ENCODE data around the gene SPECC1L. TPM values are rescaled to one million over a fixed set of nuclear protein-coding genes. Genes with fewer than 3 reads are reported as not detected.

SPECC1L gene
- total and polyA plus RNA-seq, 2 of the 8 experiments (the other 6 are each of a cell fraction or from before 2014, with no cell fraction given) = 15.7 to 61.6 TPM

DNA sequence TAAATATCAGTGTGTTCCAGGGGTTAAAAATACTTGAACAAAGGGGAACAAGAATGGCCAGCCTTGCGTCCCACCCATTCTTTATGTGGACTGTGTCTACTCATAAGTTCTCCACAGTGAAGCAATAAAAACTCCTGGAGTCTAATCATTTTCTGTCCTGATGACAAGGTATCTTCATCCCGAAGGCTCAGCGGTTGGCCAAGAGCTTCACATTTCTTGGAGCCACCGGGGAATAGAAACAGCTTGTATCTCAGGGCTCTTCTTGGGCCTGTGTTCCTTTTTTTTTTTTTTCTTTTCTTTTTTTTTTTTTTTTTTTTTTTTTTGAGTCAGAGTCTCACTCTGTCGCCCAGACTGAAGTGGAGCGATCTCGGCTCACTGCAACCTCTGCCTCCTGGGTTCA, 119.9 kb downstream of the SPECC1L start:
- DNase-seq (ENCODE audit: low read depth in 1 of 2, low spot score in 2 of 2) = no peak
- ChIA-PET POLR2A (ENCODE audit: partially characterized antibody) (no interaction called here), CTCF (ENCODE audit: partially characterized antibody) (interaction anchor here (0.6 to 2.9 kb wide), 5 partner anchors 17 to 133 kb away, joined by 3 to 9 read pairs (median 4); no protein-coding TSS in a partner anchor)
- Histone ChIP-seq H3K27ac (ENCODE audit: low read depth, low read length) (no peak overlapping the region), H3K14ac (ENCODE audit: insufficient read length) (no peak overlapping the region), H2AFZ (ENCODE audit: low read length) (no peak overlapping the region), H3K56ac (replicated peaks; ENCODE audit: insufficient read length, low read depth, low read length) (no peak overlapping the region), H3K36me3 (ENCODE audit: control insufficient read depth in 2 of 4, insufficient read depth in 4 of 4, low read length in 3 of 4) (no peaks in the 10 kb centered on the region), H3K4me1 (replicated peaks in 1 of 4; ENCODE audit: control insufficient read depth in 3 of 4, insufficient read depth in 4 of 4, low read length in 3 of 4) (no peaks in the 10 kb centered on the region), H2BK15ac (ENCODE audit: low read length) (no peak overlapping the region), H3K4ac (replicated peaks; ENCODE audit: insufficient read length, low read depth, low read length) (no peak overlapping the region), H2BK5ac (ENCODE audit: low read depth, low read length) (no peak overlapping the region), H3K27me3 (replicated peaks in 1 of 4; ENCODE audit: control insufficient read depth in 3 of 4, extremely low read depth in 1 of 4, insufficient read depth in 3 of 4, low read length in 3 of 4) (no peaks in the 10 kb centered on the region), H2BK12ac (ENCODE audit: low read depth, low read length) (no peak overlapping the region), H4K20me1 (replicated peaks in 1 of 2; ENCODE audit: control insufficient read depth in 1 of 2, insufficient read depth in 2 of 2, low read length in 2 of 2) (no peaks in the 10 kb centered on the region), H4K5ac (ENCODE audit: insufficient read length, low read depth, low read length) (no peak overlapping the region), H3K79me1 (ENCODE audit: low read depth, low read length) (no peaks in the 10 kb centered on the region), H2AK5ac (ENCODE audit: low read depth, low read length) (no peak overlapping the region), H3K23me2 (ENCODE audit: low read depth, low read length) (no peaks in the 10 kb centered on the region), H3K4me3 (ENCODE audit: extremely low read depth in 1 of 4, insufficient read depth in 2 of 4, low read depth in 3 of 4, low read length in 4 of 4) (no peak overlapping the region), H3K9ac (replicated peaks in 1 of 4; ENCODE audit: extremely low read depth in 1 of 4, low read depth in 3 of 4, low read length in 3 of 4) (no peak overlapping the region), H3K9me3 (ENCODE audit: insufficient read depth in 2 of 2, low read depth in 1 of 2, low read length in 1 of 2) (no peaks in the 10 kb centered on the region), H4K8ac (ENCODE audit: extremely low read depth, insufficient read depth, low read length) (no peak overlapping the region), H3K18ac (ENCODE audit: extremely low read depth, low read length) (no peak overlapping the region), H3K4me2 (ENCODE audit: insufficient read depth in 1 of 2, low read depth in 2 of 2, low read length in 2 of 2) (no peak overlapping the region), H3K79me2 (ENCODE audit: control insufficient read depth in 1 of 2, insufficient read depth in 2 of 2, low read length in 2 of 2) (no peaks in the 10 kb centered on the region), H3K23ac (ENCODE audit: insufficient read length) (no peak overlapping the region), H2BK120ac (replicated peaks; ENCODE audit: low read depth, low read length) (no peak overlapping the region), H4K91ac (replicated peaks; ENCODE audit: insufficient read length, low read length) (no peak overlapping the region), H2BK20ac (ENCODE audit: low read length) (no peak overlapping the region)
- no peak for FAIRE-seq
- WGBS, 2 experiments (ENCODE audit: extremely low coverage in 1 of 2, insufficient coverage in 1 of 2, insufficient read length in 1 of 2, insufficient replicate concordance in 2 of 2, low coverage in 1 of 2, low lambda C conversion rate in 2 of 2, missing lambda C conversion rate in 1 of 2) = 92% methylated on average over 4 of the region's 7 CpGs; no CpG with 5 or more reads in 1 of the 2 experiments
- TF ChIP-seq CEBPB (IDR thresholded peaks at IDR 0.05; ENCODE audit: low read depth, low read length) = no peak
- no peak for TF ChIP-seq SIN3A (conservative IDR thresholded peaks at IDR 0.05 in 1 of 2, IDR thresholded peaks at IDR 0.05 in 1 of 2; ENCODE audit: low read depth in 1 of 2, low read length in 2 of 2)
- TF ChIP-seq KDM5A (IDR thresholded peaks at IDR 0.05; ENCODE audit: low read length) = no peak
- TF ChIP-seq TAF7 (optimal IDR thresholded peaks at IDR 0.05; ENCODE audit: borderline replicate concordance, low read depth, low read length) = no peak
- no peak for TF ChIP-seq RAD21 (IDR thresholded peaks at IDR 0.05 in 1 of 2, conservative IDR thresholded peaks at IDR 0.05 in 1 of 2; ENCODE audit: low read depth in 2 of 2, low read length in 2 of 2)
- TF ChIP-seq ASH2L (IDR thresholded peaks at IDR 0.05; ENCODE audit: low read length) = no peak
- TF ChIP-seq, protein P1, sequence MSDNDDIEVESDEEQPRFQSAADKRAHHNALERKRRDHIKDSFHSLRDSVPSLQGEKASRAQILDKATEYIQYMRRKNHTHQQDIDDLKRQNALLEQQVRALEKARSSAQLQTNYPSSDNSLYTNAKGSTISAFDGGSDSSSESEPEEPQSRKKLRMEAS (IDR thresholded peaks at IDR 0.05) = no peak
- no peak for TF ChIP-seq TAF1 (IDR thresholded peaks at IDR 0.05; ENCODE audit: low read depth, low read length)
- no peak for TF ChIP-seq SIX5 (IDR thresholded peaks at IDR 0.05; ENCODE audit: low read depth, low read length)
- no peak for TF ChIP-seq GTF2F1 (IDR thresholded peaks at IDR 0.05; ENCODE audit: borderline replicate concordance, low read depth, low read length)
- no peak for TF ChIP-seq PHF8 (conservative IDR thresholded peaks at IDR 0.05; ENCODE audit: low read depth, low read length)
- TF ChIP-seq, protein P2, sequence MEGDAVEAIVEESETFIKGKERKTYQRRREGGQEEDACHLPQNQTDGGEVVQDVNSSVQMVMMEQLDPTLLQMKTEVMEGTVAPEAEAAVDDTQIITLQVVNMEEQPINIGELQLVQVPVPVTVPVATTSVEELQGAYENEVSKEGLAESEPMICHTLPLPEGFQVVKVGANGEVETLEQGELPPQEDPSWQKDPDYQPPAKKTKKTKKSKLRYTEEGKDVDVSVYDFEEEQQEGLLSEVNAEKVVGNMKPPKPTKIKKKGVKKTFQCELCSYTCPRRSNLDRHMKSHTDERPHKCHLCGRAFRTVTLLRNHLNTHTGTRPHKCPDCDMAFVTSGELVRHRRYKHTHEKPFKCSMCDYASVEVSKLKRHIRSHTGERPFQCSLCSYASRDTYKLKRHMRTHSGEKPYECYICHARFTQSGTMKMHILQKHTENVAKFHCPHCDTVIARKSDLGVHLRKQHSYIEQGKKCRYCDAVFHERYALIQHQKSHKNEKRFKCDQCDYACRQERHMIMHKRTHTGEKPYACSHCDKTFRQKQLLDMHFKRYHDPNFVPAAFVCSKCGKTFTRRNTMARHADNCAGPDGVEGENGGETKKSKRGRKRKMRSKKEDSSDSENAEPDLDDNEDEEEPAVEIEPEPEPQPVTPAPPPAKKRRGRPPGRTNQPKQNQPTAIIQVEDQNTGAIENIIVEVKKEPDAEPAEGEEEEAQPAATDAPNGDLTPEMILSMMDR (IDR thresholded peaks at IDR 0.05; ENCODE audit: control extremely low read depth in 1 of 3, insufficient read depth in 1 of 3, low read depth in 1 of 3, low read length in 3 of 3) = no peak
